ENCODE measurements around the gene OSBPL1A.

- no peak for TF ChIP-seq CTCF (IDR thresholded peaks at IDR 0.05; ENCODE audit: low read depth, low read length)
- TF ChIP-seq EZH2phosphoT487 (IDR thresholded peaks at IDR 0.05; ENCODE audit: low read depth) = no peak
Observed at GRCh38 chr18:24344509-24344908, 53.1 kb downstream of the OSBPL1A start.

Data from OCI-LY3 (cell line).